Measurements from ENCODE around the gene DOCK1.

Gene DOCK1

DNA sequence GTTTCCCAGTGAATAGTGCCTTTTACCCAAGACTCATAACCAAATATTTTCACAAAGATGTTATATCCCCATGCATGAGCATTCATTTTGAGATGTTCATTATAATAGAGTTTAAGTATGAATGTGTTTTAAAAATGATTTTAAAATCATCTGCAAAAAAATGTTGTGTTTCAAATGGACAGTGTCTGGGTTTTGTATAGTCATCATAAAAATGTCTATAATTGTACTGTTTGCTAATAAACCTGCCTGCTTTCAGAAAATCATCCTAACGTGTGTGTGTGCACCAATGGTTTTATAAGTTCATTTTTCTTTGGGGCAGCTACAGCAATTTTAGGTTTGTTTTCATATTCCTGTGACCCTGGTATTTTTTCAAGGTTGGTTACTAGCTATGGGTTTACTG is 228.0 kb downstream of the DOCK1 start:
- no peak for DNase-seq

DNA sequence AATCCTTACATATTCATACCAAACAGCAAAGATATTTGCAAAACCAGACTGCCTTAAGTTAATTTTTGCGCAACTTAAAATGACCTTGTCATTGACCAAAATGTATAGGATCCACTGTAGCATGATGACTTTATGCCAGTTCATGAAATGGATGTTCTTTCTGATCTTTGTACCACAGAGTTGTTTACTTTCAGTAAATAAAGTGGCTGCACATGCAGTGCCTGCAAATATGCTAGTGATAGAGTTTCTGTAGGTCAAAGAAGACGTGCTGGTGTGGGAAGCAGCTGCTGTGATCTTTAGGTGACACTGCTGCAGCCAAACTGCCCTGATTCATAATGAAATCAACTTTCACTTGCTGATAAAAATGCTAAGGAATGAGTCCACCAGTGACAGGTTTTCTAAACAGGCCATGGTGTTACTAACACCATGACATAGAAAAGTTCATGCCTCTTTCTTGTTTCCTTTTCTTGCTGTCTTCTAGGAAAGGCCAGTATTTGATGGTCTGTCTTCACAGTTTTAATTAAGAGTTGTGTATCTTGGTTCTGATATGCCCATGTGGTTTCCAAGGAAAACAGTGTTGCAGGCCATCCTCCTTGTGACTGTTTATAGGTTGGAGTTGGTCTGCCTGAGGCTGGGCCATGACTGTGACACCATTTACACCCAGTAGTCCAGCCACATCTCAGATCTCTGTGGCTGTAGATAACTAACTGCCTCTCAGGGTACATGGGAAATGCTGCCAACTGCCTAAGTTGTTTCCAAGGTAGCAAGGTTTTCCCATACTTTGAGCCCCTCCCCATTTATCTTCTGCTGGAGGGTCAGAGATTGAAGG is 228.7 kb downstream of the DOCK1 start:
- DNase-seq: no peak

DNA sequence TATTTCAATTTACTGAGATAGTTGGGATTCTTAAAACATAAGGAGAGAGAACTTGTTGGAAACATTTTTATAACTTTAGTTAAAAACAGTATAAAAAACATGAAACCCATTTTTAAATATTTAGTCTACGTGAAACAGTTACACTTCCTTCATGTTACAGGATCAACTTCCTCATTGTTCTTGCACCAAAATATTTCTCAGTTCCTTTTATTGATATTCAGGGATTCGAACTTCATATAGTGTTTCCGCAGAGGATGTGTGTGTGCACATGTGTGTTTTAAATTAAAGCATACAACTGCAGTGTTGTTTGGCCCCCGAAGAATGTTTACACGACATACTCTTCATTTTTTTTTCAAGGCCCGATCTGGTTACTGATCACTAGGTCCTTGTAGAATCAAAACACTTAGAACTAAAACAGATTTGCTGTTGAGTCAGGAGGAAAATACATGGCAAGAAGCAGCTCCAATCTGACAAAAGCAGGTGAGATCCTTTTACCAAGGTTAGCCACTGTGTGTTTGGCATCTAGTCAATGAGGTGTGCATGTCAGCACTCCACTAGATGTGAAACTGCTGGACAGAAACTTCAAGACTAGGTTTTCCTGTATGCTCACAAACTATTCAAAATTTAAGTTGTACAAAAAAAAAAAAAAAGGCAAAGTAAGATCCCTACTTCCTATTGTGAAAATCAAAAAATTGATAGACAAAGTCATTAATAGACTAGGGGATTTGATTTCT is 230.8 kb downstream of the DOCK1 start:
- DNase-seq: no peak

DNA sequence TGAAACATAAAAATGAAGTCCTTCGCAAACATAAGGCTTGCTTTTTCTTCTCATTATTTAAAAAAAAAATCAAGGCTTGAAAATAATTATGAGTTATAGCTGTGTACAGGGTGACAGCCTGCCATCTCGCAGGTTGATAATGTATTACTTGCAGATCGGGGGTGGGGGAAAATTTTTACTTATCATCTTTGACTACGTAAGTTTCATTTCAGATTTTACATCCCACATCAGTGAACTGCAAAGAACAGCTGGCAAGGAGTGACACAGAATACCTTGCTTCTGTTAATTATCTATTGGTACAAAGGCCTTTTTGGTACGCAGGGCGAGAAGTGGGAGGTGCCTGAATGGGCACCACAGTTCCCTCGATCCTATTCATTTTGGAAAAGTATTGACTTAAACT is 232.2 kb downstream of the DOCK1 start:
- no peak for DNase-seq

DNA sequence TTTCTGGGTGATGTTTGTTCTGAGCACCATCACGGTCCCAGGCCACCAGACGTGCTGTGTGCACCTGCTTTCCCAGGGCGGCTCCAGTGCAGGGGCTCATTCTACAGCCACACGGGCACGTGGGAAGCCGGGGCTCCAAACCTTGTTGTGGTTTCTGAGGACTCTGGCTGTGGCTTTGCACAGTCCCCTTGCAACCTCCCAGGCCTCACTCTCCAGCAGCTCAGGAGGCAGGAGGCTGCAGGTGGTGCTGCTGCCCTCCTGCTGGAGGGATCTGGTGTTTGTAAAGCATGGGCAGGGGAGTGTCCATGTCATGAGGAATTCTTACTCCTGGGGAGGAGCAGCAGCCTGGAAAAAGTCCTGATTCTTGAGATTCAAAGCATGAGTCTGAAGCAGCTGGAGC is 236.9 kb downstream of the DOCK1 start:
- DNase-seq: no peak

DNA sequence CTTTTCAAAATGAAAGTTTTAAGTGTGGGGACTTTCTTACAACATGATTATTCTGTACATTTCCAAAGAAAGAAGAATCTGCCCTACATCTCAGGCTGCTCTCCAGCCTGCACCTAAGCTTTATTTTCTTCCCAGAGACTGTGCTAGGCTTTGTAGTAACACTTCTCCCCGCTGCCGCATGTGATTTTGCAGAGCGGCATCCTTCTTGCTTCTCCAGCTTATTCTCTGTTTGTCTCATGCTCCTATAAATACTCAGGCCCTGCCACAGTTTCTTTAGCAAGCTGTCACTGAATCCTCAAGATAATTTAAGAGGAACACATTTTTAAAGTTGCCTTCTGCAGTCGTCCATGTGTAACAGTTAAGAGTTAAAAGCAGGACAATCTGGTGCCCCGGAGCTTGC is 237.6 kb downstream of the DOCK1 start:
- DNase-seq: peak in 36 of 58 donors; percentile 2 to 68 (median 30)

DNA sequence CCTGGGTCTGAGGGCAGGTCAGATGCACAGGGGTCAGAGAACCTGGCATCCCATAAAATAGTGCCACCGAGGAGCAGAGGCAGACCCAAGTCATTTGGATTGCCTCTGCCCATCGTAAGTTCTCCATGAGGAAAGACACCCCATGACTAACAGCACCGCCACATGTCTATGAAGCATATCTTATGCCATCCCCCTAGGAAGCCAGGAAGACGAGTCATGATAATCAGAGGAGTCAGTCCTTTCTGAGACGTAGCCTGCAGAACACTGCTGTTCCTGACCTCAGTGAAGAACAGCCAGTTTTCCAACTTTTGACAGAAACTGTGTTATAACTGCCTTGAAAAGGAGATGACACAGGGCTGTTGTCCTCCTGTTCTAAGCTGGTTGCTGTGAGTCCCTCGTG is 239.9 kb downstream of the DOCK1 start:
- no peak for DNase-seq

DNA sequence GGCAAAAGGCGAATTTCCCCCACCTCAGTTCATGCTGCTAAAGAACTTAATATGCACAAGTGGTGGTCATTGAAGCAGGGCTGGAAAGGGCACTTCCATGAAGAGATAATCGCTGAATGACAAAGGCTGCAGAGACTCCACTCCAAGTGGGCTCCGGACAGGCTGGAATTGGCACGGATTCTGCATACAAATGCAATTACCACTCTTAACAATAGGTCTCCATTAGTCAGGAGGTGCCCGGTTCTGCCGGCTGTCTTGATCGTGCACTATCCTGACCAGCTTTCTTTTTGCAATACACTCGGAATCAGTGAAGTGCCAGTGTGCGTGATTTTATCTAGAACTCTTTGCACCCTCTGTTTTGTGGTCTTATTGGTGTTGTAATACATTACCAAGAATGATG is 241.4 kb downstream of the DOCK1 start:
- peak in 1 of 58 donors; percentile 20 for DNase-seq

DNA sequence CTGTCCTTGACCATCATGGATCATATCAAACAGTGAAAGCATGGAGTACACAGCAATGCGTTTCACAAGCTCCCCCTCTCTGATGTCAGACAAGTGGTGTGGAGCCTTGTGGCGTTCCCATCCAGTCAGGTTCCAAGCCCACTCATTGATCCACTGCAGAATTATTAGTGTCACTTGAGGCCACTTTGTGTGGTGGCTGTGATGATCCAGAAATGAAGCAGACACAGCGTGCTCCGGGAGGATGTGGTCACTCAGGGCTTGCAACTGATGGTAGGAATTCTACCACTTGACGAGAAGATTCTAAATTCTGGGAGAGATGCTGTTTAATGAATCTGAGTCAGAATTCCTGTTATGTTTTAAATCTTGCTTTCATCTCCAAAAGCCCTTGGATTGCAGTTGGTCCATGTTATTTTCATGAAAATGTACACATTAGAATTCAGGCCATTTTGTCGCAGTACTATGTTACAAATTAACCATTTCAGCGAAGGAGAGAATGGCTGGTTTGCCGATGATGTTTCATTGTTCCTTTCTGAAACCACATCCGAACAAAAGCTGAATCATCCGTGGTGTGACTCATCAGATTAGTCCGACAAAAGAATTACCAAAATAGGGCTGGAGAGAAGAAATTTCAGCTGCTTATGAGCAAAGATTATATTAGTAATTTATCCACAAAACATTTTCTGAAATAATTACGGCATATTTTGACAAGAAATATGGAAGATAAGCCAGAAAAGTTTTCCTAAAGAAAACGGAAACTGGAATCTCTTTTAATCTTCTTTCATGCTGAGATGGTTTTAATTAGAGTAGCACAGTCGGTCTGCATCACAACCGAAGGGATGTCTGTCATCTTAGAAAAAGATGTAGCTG is 243.1 kb downstream of the DOCK1 start:
- peak in 2 of 58 donors; percentile 5 to 16 for DNase-seq

DNA sequence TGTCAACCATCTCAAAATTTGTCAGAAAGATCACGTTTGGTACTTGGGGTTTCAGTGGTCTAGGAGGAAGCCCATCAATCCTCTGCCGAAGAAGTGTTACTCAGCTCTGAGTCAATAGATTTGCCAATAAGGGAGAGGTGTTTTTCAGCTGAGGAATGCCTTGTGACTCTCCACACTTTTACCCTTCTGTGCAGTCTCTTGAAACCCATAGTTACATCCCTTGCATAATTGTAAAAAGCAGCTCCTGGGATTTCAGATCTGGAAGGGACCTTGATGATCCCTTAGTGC is 243.6 kb downstream of the DOCK1 start:
- DNase-seq: no peak

DNA sequence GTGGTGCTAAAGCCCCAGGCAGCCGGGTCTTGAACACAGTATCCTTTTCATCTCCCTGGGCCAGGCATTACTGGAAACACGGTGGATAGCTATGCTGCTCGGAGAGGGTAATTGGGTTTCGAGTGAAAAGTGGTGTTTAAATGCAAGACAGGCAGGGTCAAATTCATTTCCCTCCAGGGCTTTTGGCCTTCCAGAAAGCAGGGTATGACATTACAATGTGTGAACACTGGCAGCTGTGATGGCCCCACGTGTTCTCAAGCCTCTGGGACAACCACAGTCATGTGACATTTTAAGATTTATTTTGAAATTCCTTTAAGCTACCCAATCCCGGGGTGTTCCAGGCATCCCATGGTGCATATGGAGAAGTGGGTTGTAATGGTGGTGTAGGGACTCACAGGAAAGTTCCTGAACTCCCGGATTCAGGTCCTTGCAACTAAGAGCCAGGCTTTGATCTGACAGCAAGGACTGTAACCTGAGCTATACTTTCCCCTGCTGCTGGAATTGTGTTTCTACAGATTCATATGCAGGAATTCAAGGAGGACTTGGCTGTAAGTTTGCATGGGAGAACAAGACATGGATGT is 244.4 kb downstream of the DOCK1 start:
- DNase-seq: no peak

DNA sequence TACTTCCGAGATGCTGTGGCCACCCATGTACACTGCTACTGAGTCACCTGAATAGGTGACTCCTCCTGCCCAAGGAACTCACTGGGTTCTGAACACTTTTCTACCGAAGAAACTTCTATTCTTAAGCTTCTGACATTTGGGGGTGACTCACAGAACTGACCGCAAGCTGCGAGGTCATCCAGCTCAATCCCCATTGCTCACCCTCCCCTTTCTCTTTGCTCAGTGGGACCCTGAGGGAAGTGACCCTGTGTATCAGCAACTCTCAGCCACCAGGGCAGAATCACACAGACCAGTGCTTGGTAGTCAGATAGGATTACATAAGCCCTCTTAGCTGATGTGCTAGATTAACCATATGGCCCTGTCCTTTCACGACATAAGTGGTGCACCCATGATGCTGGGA is 244.9 kb downstream of the DOCK1 start:
- no peak for DNase-seq

DNA sequence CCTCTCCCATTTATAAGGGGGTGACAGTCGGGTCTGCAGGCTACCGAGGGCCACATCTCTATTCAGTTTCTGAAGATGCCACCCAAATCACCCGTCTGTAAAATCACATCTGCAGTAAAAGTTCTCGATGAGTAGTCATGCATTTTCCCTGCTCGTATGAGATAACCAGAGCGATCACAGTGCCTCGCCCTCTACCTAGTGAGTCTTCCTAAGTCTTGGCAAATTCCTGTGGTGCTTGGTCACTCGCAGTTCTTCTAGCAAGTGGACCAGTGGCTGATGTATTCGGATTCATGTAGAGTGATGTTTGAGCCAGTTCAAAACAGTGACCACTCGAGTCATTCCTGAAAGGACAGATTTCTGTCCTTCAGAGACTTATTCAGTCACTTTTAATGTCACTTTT is 246.3 kb downstream of the DOCK1 start:
- DNase-seq: no peak

DNA sequence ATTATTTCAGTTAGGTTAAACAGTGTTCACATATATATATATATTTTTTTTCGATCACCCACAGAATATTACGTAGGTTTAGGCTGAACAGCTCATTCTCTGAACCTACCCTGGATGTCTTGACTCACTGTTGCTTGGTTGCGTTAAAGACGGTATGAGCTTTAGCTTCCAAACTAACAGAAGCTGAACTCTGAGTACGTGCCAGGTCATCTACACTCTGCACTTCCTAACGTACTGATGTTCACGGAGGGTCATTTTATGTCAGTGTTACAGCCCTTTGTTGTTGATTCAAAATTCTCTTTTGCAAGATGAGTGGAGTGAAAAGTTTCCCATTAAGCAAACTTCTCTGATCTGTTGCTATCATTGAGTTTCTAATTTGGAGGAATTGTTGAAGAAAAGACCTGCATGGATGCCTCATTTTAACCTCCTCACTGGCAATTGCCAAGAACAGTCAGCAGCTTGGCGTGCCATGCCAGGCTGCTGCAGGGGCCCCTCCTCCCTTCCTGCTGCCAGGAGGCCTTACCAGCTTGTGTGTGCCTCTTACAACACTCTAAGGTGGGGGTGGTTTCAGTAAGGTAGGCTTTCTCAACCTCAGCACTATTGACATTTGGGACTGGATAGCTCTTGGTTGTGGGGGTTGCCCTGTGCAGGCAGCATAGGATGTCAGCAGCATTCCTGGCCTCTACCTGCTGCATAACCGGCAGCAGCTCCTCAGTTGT is 246.9 kb downstream of the DOCK1 start:
- peak in 18 of 58 donors; percentile 2 to 46 (median 10) for DNase-seq

DNA sequence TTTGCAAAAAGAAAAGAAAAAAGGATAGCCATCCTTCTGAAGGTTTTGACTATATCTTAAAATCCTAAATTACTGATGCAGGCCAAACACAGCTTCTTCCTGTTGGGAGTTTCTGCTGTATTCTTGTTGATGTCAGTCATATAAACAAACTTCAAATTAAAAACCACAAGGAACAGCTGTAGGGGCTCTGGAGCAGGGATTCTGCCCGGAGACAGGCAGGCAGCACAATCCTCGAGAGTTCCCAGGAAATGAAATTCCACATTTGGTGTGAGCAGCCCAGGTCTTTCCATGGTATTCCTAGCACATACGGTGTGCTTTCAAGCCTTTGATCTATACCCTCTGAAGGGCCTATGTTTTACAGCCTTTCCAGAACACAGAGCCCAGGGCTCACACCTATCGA is 248.0 kb downstream of the DOCK1 start:
- DNase-seq: no peak

DNA sequence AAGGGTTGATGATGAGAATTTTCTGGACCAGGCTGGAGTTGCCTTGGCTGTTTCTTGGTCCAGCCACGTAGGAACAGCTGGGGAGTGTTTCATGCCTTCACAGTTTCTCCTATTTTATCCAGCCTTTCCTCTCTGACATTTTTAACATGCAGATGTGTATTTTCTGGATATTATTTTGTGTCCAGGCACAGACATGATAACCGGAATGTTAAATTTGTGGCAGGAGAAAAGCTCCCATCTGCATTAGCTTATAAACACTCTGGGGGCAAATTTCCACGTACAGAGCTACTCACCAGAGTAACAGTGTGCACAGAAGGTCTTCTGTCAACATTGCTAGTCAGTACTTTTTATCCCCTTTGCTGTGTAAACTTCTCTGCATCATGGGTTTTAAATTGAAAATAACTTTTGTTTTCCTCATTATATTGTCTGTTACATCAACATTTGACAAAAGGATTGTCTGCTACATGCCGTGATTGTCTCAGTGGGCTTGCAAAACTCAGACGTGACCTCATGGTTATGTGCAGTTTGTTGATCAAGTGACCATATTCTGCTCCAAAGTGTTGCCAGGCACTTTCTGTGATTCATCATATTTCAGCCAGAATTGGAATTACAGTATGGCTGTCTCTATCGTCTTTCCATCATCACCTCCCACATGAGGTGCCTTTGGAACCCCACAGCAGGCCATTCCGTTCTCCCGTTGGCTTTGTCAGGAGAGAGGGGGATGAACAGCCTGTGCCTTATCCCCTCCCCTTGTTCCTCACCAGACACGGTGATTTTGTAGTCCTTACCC is 249.8 kb downstream of the DOCK1 start:
- DNase-seq: no peak

DNA sequence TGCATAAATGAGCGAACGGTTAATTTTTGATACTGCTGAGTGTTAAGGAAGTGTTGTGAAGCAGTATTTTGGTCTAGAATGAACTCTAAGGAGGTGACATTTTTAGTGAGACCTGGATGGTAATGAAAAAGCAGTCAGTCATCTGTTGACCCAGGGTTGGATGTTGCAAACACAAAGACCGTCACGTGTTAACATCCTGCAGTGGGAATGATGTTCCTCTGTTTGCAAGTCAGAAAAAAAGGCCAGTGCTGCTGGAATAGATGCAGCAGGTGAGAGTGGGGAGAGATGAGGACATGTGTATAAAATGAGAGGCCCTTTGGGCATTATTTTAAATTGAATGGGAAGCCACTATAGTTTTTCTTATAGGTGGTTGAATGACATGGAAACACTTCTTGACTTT is 251.9 kb downstream of the DOCK1 start:
- no peak for DNase-seq

DNA sequence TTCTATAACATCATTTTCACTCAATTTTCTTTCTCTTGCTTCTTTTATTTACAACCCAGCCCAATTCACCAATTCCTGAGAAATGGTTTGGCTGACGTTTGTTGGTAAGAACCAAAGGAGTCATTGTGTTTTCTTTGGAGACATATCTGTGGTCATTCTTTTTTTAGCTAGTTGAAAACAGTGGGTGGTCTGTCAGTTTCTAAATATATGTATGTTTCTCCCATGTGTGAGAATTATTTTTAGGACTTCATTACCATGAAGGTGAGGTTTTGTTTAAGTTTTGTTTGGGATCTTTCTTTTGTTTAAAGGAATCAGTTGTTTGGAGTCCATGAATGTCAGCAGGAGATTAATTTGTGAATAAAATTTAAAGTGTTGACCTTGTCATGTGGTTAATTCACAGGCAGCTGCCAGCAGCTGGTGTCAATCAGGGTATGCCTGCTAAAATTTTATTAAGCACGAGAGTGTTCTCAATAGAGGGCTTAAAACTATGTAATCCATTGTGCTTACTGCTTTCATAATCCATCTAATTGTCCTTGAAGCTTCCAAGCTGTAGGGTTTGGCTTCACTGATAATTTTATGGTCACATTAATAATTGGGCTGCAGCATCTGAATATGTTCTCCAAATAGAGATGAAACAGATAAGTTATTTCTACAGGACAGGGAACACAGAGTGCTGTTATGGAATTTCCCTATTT is 252.4 kb downstream of the DOCK1 start:
- DNase-seq: no peak

DNA sequence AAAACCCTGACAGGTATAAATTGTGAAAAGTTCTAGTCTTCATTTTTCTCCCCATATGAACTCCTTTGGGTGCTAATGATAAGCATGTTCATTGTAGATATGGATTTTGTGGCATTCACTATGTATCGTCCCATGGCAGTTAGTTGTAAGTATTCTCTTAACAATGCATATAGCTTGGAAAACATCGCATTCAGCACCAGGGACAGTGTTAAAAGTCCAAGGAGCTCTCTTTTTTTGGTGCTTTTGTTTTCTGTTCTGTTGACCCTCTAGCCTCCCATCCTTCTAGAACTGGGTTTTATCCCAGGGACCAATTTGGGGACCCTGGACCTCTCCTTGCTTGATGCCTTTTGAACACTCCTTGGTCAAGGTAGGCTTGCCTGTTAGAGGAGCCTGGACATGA is 253.4 kb downstream of the DOCK1 start:
- DNase-seq: no peak
